ENCODE data around the gene VPS35.
"Not testable (repeated sequence)": the region's sequence is repeated elsewhere in the genome, so short reads cannot be mapped to it uniquely, and the experiment has no call there.

VPS35 gene

DNA sequence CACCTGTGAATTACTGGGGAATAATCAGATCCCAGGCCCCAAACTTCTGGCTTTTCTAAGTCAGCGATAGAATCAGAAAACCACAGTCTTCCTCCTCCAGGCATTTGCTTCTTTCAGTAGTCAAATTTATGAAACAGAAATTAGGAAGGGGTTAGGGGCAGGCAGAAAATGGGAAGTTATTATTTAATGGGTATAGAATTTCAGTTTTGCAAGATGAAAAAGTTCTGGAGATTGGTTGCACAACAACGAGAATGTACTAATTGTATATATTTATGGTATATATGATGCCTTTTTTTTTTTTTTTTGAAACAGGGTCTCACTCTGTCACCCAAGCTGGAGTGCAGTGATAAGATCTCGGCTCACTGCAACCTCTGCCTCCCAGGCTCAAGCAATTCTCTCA, 23.9 kb upstream of the VPS35 start:
- DNase-seq (ENCODE audit: low spot score): no peak

- no peak for DNase-seq (ENCODE audit: low spot score)
Measured at GRCh38 chr16:46711106-46712058, 22.4 kb upstream of the VPS35 start.

- no peak for DNase-seq (ENCODE audit: low spot score)
Measured at GRCh38 chr16:46709469-46710005, 20.6 kb upstream of the VPS35 start.

GRCh38 chr16:46706642-46707041, 17.7 kb upstream of the VPS35 start:
- no peak for DNase-seq (ENCODE audit: low spot score)

DNA sequence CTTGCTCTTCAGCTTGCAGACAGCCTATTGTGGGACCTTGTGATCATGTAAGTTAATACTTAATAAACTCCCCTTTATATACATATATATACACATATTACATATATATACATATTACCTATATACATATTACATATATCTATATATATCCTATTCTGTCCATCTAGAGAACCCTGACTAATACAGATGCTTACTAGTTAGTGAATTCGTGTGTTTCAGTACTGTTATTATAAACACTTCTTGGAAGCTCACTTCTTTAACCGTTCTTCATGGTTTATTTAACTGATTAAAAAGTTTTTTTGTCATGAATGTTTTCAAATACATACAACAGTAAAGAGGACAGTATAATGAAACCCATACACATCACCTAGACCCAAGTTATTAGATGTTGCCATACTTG, 13.1 kb upstream of the VPS35 start:
- no peak for DNase-seq (ENCODE audit: low spot score)

DNA sequence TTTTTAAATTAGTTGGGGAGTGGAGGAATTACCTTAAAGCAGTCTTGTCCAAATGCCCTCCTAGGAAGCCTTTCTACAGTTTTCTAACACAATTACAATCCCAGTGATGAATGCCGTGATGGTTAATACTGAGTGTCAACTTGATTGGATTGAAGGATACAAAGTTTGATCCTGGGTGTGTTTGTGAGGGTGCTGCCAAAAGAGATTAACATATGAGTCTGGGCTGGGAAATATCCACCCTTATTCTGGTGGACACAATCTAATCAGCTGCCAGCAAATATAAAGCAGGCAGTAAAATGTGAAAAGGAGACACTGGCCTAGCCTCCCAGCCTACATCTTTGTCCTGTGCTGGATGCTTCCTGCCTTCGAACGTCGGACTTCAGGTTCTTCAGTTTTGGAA, 12.6 kb upstream of the VPS35 start:
- DNase-seq (ENCODE audit: low spot score): no peak

DNA sequence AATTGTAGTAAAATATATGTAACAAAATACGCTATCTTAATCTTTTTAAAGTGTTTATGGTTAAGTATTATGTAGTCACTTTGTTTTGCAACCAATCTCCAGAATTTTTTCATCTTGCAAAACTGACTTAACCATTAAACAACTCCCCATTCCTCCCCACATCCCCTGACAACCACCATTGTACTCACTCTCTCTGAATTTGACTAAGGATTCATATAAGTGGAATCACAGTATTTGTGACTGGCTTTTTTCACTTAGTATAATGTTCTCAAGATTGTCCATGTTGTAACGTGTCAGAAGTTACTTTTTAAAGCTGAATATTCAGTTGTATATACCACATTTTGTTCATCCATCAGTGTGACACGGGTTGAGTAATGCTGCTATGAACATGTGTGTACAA, 11.1 kb upstream of the VPS35 start:
- no peak for DNase-seq (ENCODE audit: low spot score)

- no peak for DNase-seq (ENCODE audit: low spot score)
Measured at GRCh38 chr16:46696957-46697356, 8.0 kb upstream of the VPS35 start.

DNA sequence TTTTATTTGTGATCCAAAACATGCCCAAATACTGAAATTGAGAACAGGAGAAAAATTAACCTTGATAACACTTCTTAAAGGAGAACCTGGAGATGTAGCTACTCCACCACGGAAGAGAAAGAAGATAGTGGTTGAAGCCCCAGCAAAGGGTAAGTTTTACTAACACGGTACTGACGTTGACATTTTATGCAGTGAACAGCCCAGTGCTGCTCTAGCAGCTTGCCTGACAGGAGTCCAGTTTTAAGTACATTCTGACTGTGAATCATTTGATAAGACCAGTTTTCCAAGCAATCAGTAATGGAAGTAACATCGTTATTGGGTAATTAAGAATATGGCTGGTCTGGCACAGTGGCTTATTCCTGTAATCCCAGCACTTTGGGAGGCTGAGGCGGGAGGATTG, 7.0 kb upstream of the VPS35 start:
- no peak for DNase-seq (ENCODE audit: low spot score)

GRCh38 chr16:46693598-46693997, 4.6 kb upstream of the VPS35 start:
- DNase-seq (ENCODE audit: low spot score): no peak

DNA sequence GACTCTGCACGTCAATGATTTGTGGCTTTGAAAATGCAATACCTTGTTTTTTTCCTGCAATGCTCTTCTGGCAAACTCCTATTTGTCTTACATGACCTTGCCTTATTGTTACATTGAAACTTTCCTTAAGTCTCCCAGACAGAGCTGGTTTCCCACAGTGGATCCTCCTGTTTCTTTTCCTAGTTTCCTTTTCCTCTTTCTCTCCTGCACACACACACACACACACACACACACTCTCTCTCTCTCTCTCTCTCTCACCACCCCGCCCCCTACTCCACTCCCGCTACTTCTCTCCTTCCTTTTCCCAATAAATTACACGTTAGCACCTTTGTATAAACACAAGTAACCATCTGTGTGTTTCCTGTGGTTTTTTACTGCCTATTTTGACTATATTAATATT, 2.7 kb upstream of the VPS35 start:
- no peak for DNase-seq (ENCODE audit: low spot score)

DNA sequence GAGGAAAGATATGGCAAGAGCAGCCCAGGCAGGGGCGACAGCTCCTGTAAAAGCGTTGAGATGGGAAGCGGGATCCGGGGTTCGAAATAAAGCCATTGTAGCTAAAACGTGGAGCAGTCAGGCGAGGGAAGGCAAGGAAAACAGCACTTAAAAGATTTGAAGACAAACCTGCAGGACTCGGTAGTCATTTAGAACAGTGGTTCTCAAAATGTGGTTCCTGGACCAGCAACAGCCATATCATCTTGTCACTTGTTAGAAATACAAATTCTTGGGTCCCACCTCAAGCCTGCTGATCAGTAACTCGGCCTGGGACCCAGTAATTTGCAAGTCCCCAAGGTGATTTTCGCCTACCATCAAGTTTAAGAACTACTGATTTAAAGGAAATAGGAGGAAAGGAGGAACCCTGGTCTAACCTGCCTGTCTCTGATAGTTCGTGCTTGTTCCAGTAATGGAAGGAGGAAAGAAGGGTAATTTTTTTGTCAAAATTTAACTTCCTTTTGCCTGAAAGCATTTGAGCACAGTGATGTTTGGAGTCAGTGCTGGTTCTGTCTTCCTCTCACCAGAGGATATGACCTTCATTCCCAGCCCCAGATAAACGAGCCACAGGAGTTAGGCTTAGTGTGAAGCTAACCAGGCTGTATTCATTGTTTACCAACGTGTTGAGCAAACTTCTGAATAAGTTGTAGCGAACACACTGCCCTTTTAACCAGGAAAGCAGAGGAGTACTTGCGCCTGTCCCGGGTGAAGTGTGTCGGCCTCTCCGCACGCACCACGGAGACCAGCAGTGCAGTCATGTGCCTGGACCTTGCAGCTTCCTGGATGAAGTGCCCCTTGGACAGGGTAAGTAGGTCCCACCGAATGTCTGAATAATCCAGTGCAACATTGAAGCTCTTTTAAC, 1.6 kb upstream of the VPS35 start:
- DNase-seq (ENCODE audit: low spot score): no peak

- peak; percentile 83 for DNase-seq (ENCODE audit: low spot score)
Measured at GRCh38 chr16:46689365-46690280, 645 bp upstream of the VPS35 start, which contains the start of gene ORC6. TSS of gene ORC6 (plus strand) at chr16:46689659. CDS start at chr16:46689706, 47 bp downstream.

GRCh38 chr16:46688101-46688653, 801 bp downstream of the VPS35 start:
- DNase-seq (ENCODE audit: low spot score): no peak

- no peak for DNase-seq (ENCODE audit: low spot score)
Measured at GRCh38 chr16:46687486-46687885, 1.5 kb downstream of the VPS35 start.

DNA sequence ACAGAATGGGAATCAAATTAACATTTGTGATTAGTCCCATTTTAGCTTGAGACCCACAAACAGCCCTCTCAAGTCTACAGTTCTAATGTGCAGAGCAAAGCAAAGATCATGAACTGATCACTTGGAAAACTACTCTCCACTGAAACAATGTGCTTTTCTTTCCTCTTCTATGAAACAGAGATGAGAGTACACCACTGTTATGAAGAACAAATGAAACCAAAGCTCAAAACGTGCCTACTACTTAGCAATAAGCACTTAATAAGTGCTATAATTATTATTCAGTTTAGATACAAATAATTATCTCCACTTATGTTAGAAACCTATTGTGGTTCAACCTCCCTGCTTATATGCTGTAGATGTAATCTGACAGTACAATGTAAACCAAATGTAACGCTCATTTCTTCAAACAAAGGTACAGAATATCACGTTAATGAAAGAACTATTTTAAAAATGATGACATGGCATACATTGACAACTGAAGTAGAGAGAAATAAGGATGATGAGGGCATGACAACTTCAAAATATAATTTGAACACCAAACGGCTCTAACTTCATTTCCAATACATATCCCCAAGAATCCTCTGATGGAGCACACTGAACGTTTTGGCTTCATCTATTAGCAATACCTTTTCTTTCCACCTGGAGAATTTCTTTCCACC, 2.0 kb downstream of the VPS35 start:
- no peak for DNase-seq (ENCODE audit: low spot score)

- not testable (repeated sequence) for DNase-seq (ENCODE audit: low spot score)
Measured at GRCh38 chr16:46681867-46682266, 7.1 kb downstream of the VPS35 start.

- not testable (repeated sequence) for DNase-seq (ENCODE audit: low spot score)
Measured at GRCh38 chr16:46677943-46678342, 11.0 kb downstream of the VPS35 start.

- DNase-seq (ENCODE audit: low spot score): peak; percentile 64
Measured at GRCh38 chr16:46673320-46674013, 15.5 kb downstream of the VPS35 start.

DNA sequence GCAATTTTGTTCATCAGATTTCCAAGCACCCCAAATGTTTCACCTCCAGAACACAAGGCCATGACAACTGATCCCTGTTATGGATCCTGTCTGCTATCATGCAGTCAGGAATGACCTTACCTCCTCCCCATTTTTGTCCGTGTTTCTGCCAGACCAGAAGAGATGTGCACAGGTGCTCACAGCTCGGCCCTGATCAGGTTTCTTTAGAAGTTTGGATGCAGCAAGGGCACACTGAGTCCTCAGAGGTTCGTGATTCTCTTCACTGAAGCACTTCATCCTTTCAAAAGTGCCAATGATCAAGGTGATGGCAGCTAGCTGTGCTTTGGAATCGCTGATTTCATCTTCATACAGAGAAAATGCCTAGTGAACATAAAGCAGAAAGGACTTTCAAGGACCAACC, 26.9 kb downstream of the VPS35 start:
- no peak for DNase-seq (ENCODE audit: low spot score)
